ENCODE results near the gene CELF4.

The CELF4 gene

GRCh38 chr18:37422596-37422995 lies 143.0 kb downstream of the CELF4 start:
- 90 to 92% methylated on average over 6 of the region's 6 CpGs for WGBS, 2 experiments
- H3K4me3 ChIP-seq (ENCODE audit: insufficient read depth, low read depth, low read length): no peak overlapping the region
- H3K36me3 ChIP-seq (ENCODE audit: control insufficient read depth, insufficient read depth, low read length): no peaks in the 10 kb centered on the region
- H3K4me1 ChIP-seq (ENCODE audit: control insufficient read depth, insufficient read depth, low read length): peaks cover 3% of the 10 kb centered on the region
- H3K9me3 ChIP-seq (ENCODE audit: control insufficient read depth, low read length): no peaks in the 10 kb centered on the region
- H3K27ac ChIP-seq (ENCODE audit: insufficient read depth, low read depth, low read length, poor library complexity, severe bottlenecking): no peak overlapping the region
- no peaks in the 10 kb centered on the region for H3K27me3 ChIP-seq (ENCODE audit: control insufficient read depth, insufficient read depth, low read length, poor library complexity, severe bottlenecking)

- no peak overlapping the region for H3K4me3 ChIP-seq (ENCODE audit: insufficient read depth, low read depth, low read length)
- H3K36me3 ChIP-seq (ENCODE audit: control insufficient read depth, insufficient read depth, low read length): no peaks in the 10 kb centered on the region
- no peak overlapping the region for H3K27ac ChIP-seq (ENCODE audit: insufficient read depth, low read depth, low read length, poor library complexity, severe bottlenecking)
- peaks cover 3% of the 10 kb centered on the region for H3K4me1 ChIP-seq (ENCODE audit: control insufficient read depth, insufficient read depth, low read length)
- H3K27me3 ChIP-seq (ENCODE audit: control insufficient read depth, insufficient read depth, low read length, poor library complexity, severe bottlenecking): no peaks in the 10 kb centered on the region
- H3K9me3 ChIP-seq (ENCODE audit: control insufficient read depth, low read length): no peaks in the 10 kb centered on the region
- WGBS, 2 experiments: 64 to 73% methylated on average over 2 of the region's 2 CpGs
Measured at GRCh38 chr18:37422116-37422515, 143.5 kb downstream of the CELF4 start.

- Histone ChIP-seq H3K9me3 (ENCODE audit: control insufficient read depth, low read length) (no peaks in the 10 kb centered on the region), H3K4me1 (ENCODE audit: control insufficient read depth, insufficient read depth, low read length) (peaks cover 3% of the 10 kb centered on the region), H3K4me3 (ENCODE audit: insufficient read depth, low read depth, low read length) (no peak overlapping the region), H3K27ac (ENCODE audit: insufficient read depth, low read depth, low read length, poor library complexity, severe bottlenecking) (no peak overlapping the region), H3K27me3 (ENCODE audit: control insufficient read depth, insufficient read depth, low read length, poor library complexity, severe bottlenecking) (no peaks in the 10 kb centered on the region), H3K36me3 (ENCODE audit: control insufficient read depth, insufficient read depth, low read length) (no peaks in the 10 kb centered on the region)
- WGBS, 2 experiments: 85 to 86% methylated on average over 16 of the region's 16 CpGs
Measured at GRCh38 chr18:37421341-37422077, 144.1 kb downstream of the CELF4 start.

- no peak overlapping the region for H3K4me3 ChIP-seq (ENCODE audit: insufficient read depth, low read depth, low read length)
- H3K4me1 ChIP-seq (ENCODE audit: control insufficient read depth, insufficient read depth, low read length): peaks cover 3% of the 10 kb centered on the region
- H3K36me3 ChIP-seq (ENCODE audit: control insufficient read depth, insufficient read depth, low read length): no peaks in the 10 kb centered on the region
- no peak overlapping the region for H3K27ac ChIP-seq (ENCODE audit: insufficient read depth, low read depth, low read length, poor library complexity, severe bottlenecking)
- no peaks in the 10 kb centered on the region for H3K27me3 ChIP-seq (ENCODE audit: control insufficient read depth, insufficient read depth, low read length, poor library complexity, severe bottlenecking)
- H3K9me3 ChIP-seq (ENCODE audit: control insufficient read depth, low read length): no peaks in the 10 kb centered on the region
- WGBS, 2 experiments: 85 to 90% methylated on average over 7 of the region's 7 CpGs
Measured at GRCh38 chr18:37420315-37420880, 145.2 kb downstream of the CELF4 start.

GRCh38 chr18:37419866-37420265 lies 145.7 kb downstream of the CELF4 start:
- no peak overlapping the region for H3K27ac ChIP-seq (ENCODE audit: insufficient read depth, low read depth, low read length, poor library complexity, severe bottlenecking)
- no peaks in the 10 kb centered on the region for H3K27me3 ChIP-seq (ENCODE audit: control insufficient read depth, insufficient read depth, low read length, poor library complexity, severe bottlenecking)

GRCh38 chr18:37419315-37419714 lies 146.3 kb downstream of the CELF4 start:
- Histone ChIP-seq H3K36me3 (ENCODE audit: control insufficient read depth, insufficient read depth, low read length) (no peaks in the 10 kb centered on the region), H3K27me3 (ENCODE audit: control insufficient read depth, insufficient read depth, low read length, poor library complexity, severe bottlenecking) (no peaks in the 10 kb centered on the region), H3K4me1 (ENCODE audit: control insufficient read depth, insufficient read depth, low read length) (peaks cover 3% of the 10 kb centered on the region), H3K4me3 (ENCODE audit: insufficient read depth, low read depth, low read length) (no peak overlapping the region), H3K9me3 (ENCODE audit: control insufficient read depth, low read length) (no peaks in the 10 kb centered on the region), H3K27ac (ENCODE audit: insufficient read depth, low read depth, low read length, poor library complexity, severe bottlenecking) (no peak overlapping the region)
- 89 to 91% methylated on average over 7 of the region's 7 CpGs for WGBS, 2 experiments

More at GRCh38 chr18:37419866-37420265, 145.7 kb downstream of the CELF4 start:
- no peak overlapping the region for H3K4me3 ChIP-seq (ENCODE audit: insufficient read depth, low read depth, low read length)
- no peaks in the 10 kb centered on the region for H3K9me3 ChIP-seq (ENCODE audit: control insufficient read depth, low read length)
- WGBS, 2 experiments: 95% methylated on average over 7 of the region's 7 CpGs
- no peaks in the 10 kb centered on the region for H3K36me3 ChIP-seq (ENCODE audit: control insufficient read depth, insufficient read depth, low read length)
- peaks cover 3% of the 10 kb centered on the region for H3K4me1 ChIP-seq (ENCODE audit: control insufficient read depth, insufficient read depth, low read length)

GRCh38 chr18:37414816-37415215 lies 150.8 kb downstream of the CELF4 start:
- Histone ChIP-seq H3K36me3 (ENCODE audit: control insufficient read depth, insufficient read depth, low read length) (no peaks in the 10 kb centered on the region), H3K4me1 (ENCODE audit: control insufficient read depth, insufficient read depth, low read length) (no peaks in the 10 kb centered on the region), H3K27me3 (ENCODE audit: control insufficient read depth, insufficient read depth, low read length, poor library complexity, severe bottlenecking) (no peaks in the 10 kb centered on the region), H3K4me3 (ENCODE audit: insufficient read depth, low read depth, low read length) (no peak overlapping the region), H3K9me3 (ENCODE audit: control insufficient read depth, low read length) (no peaks in the 10 kb centered on the region), H3K27ac (ENCODE audit: insufficient read depth, low read depth, low read length, poor library complexity, severe bottlenecking) (no peak overlapping the region)
- 93 to 96% methylated on average over 1 of the region's 1 CpG for WGBS, 2 experiments

GRCh38 chr18:37412829-37413228 lies 152.8 kb downstream of the CELF4 start:
- no peaks in the 10 kb centered on the region for H3K27me3 ChIP-seq (ENCODE audit: control insufficient read depth, insufficient read depth, low read length, poor library complexity, severe bottlenecking)
- no peak overlapping the region for H3K27ac ChIP-seq (ENCODE audit: insufficient read depth, low read depth, low read length, poor library complexity, severe bottlenecking)

GRCh38 chr18:37412333-37412732 lies 153.3 kb downstream of the CELF4 start:
- no peak overlapping the region for H3K4me3 ChIP-seq (ENCODE audit: insufficient read depth, low read depth, low read length)
- WGBS, 2 experiments: 90 to 95% methylated on average over 3 of the region's 3 CpGs

More at GRCh38 chr18:37412829-37413228, 152.8 kb downstream of the CELF4 start:
- H3K4me1 ChIP-seq (ENCODE audit: control insufficient read depth, insufficient read depth, low read length): no peaks in the 10 kb centered on the region
- WGBS, 2 experiments: 95 to 98% methylated on average over 8 of the region's 8 CpGs
- H3K36me3 ChIP-seq (ENCODE audit: control insufficient read depth, insufficient read depth, low read length): no peaks in the 10 kb centered on the region
- no peaks in the 10 kb centered on the region for H3K9me3 ChIP-seq (ENCODE audit: control insufficient read depth, low read length)
- no peak overlapping the region for H3K4me3 ChIP-seq (ENCODE audit: insufficient read depth, low read depth, low read length)

GRCh38 chr18:37409878-37410277 lies 155.7 kb downstream of the CELF4 start:
- no peaks in the 10 kb centered on the region for H3K9me3 ChIP-seq (ENCODE audit: control insufficient read depth, low read length)
- H3K4me1 ChIP-seq (ENCODE audit: control insufficient read depth, insufficient read depth, low read length): no peaks in the 10 kb centered on the region
- no peak overlapping the region for H3K4me3 ChIP-seq (ENCODE audit: insufficient read depth, low read depth, low read length)
- H3K36me3 ChIP-seq (ENCODE audit: control insufficient read depth, insufficient read depth, low read length): no peaks in the 10 kb centered on the region
- H3K27me3 ChIP-seq (ENCODE audit: control insufficient read depth, insufficient read depth, low read length, poor library complexity, severe bottlenecking): no peaks in the 10 kb centered on the region
- no peak overlapping the region for H3K27ac ChIP-seq (ENCODE audit: insufficient read depth, low read depth, low read length, poor library complexity, severe bottlenecking)
- WGBS, 2 experiments: 68 to 72% methylated on average over 8 of the region's 8 CpGs

More at GRCh38 chr18:37412333-37412732, 153.3 kb downstream of the CELF4 start:
- H3K36me3 ChIP-seq (ENCODE audit: control insufficient read depth, insufficient read depth, low read length): no peaks in the 10 kb centered on the region
- no peaks in the 10 kb centered on the region for H3K27me3 ChIP-seq (ENCODE audit: control insufficient read depth, insufficient read depth, low read length, poor library complexity, severe bottlenecking)
- no peaks in the 10 kb centered on the region for H3K9me3 ChIP-seq (ENCODE audit: control insufficient read depth, low read length)
- H3K27ac ChIP-seq (ENCODE audit: insufficient read depth, low read depth, low read length, poor library complexity, severe bottlenecking): no peak overlapping the region
- H3K4me1 ChIP-seq (ENCODE audit: control insufficient read depth, insufficient read depth, low read length): no peaks in the 10 kb centered on the region

Data from ectodermal cell (in vitro differentiated cells).